ENCODE results near the gene CLDN4.
"Not testable (repeated sequence)": the region's sequence is repeated elsewhere in the genome, so short reads cannot be mapped to it uniquely, and the experiment has no call there.

The CLDN4 gene

GRCh38 chr7:73842067-73842976 lies 11.5 kb downstream of the CLDN4 start, which contains the start of gene METTL27:
Gene METTL27 (minus strand): TSS chr7:73842516. CDS start chr7:73842140, 376 bp downstream.
- peak; percentile 76 for DNase-seq (ENCODE audit: low read depth)

- no peak for DNase-seq (ENCODE audit: low read depth)
These were observed 13.3 kb downstream of the CLDN4 start for GRCh38 chr7:73844131-73844547.

GRCh38 chr7:73844848-73845460 lies 14.2 kb downstream of the CLDN4 start:
- no peak for DNase-seq (ENCODE audit: low read depth)

- DNase-seq (ENCODE audit: low read depth) = not testable (repeated sequence)
These were observed 15.0 kb downstream of the CLDN4 start for GRCh38 chr7:73845701-73846195.

- no peak for DNase-seq (ENCODE audit: low read depth)
These were observed 17.3 kb downstream of the CLDN4 start for GRCh38 chr7:73847941-73848723.

GRCh38 chr7:73850781-73851207 lies 20.0 kb downstream of the CLDN4 start:
- no peak for DNase-seq (ENCODE audit: low read depth)

GRCh38 chr7:73851410-73852338 lies 20.9 kb downstream of the CLDN4 start:
- DNase-seq (ENCODE audit: low read depth) = no peak

- no peak for DNase-seq (ENCODE audit: low read depth)
These were observed 21.7 kb downstream of the CLDN4 start for GRCh38 chr7:73852500-73852899.

GRCh38 chr7:73856941-73857340 lies 26.1 kb downstream of the CLDN4 start:
- DNase-seq (ENCODE audit: low read depth) = no peak

GRCh38 chr7:73858807-73859206 lies 28.0 kb downstream of the CLDN4 start:
- no peak for DNase-seq (ENCODE audit: low read depth)

GRCh38 chr7:73860859-73861258 lies 30.1 kb downstream of the CLDN4 start, which contains the start of gene TMEM270:
Gene TMEM270 (plus strand): TSS chr7:73861159. CDS start chr7:73861195, 36 bp downstream.
- no peak for DNase-seq (ENCODE audit: low read depth)

- no peak for DNase-seq (ENCODE audit: low read depth)
These were observed 30.5 kb downstream of the CLDN4 start for GRCh38 chr7:73861305-73861704.

GRCh38 chr7:73864981-73865711 lies 34.4 kb downstream of the CLDN4 start:
- DNase-seq (ENCODE audit: low read depth) = no peak

GRCh38 chr7:73865738-73866445 lies 35.1 kb downstream of the CLDN4 start:
- DNase-seq (ENCODE audit: low read depth) = no peak

- no peak for DNase-seq (ENCODE audit: low read depth)
These were observed 35.6 kb downstream of the CLDN4 start for GRCh38 chr7:73866446-73866767.

- no peak for DNase-seq (ENCODE audit: low read depth)
These were observed 38.4 kb downstream of the CLDN4 start for GRCh38 chr7:73869011-73869798.

GRCh38 chr7:73870041-73870492 lies 39.3 kb downstream of the CLDN4 start:
- DNase-seq (ENCODE audit: low read depth) = no peak

GRCh38 chr7:73871163-73872011 lies 40.6 kb downstream of the CLDN4 start:
- DNase-seq (ENCODE audit: low read depth) = no peak
